ENCODE results near the gene FOXL2.

GRCh38 chr3:138941259-138941885 is 5.6 kb downstream of the FOXL2 start:
- TF ChIP-seq POLR2A (IDR thresholded peaks at IDR 0.05; ENCODE audit: low read depth, low read length) (no peak), CEBPB (IDR thresholded peaks at IDR 0.05; ENCODE audit: low read depth, low read length) (no peak), USF2 (IDR thresholded peaks at IDR 0.05; ENCODE audit: low read depth, low read length) (no peak), MAZ (IDR thresholded peaks at IDR 0.05; ENCODE audit: borderline replicate concordance, low read depth, low read length) (no peak), CTCF (conservative IDR thresholded peaks at IDR 0.05; ENCODE audit: low read depth, low read length) (peak; percentile 53), CHD1 (IDR thresholded peaks at IDR 0.05; ENCODE audit: low read depth, low read length) (no peak), NFE2L2 (IDR thresholded peaks at IDR 0.05; ENCODE audit: low read depth, low read length) (no peak)
